GM21825 (cell line): ENCODE data around the gene SFMBT2.

ENCODE experiments used
- ATAC-seq: cut with Tn5 transposase; IDR thresholded peaks from one replicate; pipeline ENCODE4 v1.9.1; 2021; ENCODE audit warnings: mild to moderate bottlenecking, moderate library complexity; ENCODE audit not compliant: unreplicated experiment

SFMBT2 gene

GRCh38 chr10:7426349-7426748 is 15.5 kb upstream of the SFMBT2 start:
- no peak for ATAC-seq

GRCh38 chr10:7425691-7426090 is 14.9 kb upstream of the SFMBT2 start:
- no peak for ATAC-seq

- ATAC-seq = no peak
Measured at GRCh38 chr10:7424919-7425318, 14.1 kb upstream of the SFMBT2 start.

DNA sequence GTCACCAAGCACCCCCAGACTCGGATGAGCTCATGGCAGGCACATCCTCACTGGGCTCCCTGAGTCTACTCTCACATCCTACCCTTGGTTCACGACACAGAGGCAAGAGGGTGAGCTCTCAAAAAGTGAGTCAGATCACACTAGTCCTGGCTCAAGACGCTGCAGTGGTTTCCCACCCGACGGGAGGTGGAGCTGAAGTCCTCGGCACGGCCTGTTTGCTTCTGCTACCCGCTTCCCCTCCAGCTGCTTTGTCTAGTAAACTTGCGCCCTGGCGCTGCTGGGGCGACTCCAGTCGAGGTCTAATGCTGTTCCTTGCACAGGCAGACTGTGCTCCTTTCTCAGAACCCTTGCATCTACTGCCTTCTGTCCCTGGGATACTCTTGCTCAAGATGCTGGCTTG is 13.5 kb upstream of the SFMBT2 start:
- ATAC-seq = no peak

DNA sequence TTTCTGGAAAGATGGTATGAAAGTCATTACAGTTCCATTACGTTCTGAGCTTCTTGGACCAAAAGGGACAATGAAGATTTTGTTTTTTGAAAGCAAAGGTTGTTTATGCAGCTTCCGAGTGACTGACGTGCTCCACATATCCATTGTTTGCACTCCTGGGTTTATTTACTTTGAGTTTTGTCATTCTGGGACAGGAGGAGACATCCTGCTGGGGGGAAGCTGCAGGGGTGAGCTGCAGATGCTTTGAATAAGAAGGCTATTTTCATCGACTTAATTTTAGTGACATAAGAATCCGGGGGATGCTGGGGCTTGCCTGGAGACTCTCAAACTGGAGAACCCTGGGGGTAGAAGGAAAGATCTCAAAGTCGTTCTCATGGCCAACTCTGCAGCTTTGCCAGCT is 12.7 kb upstream of the SFMBT2 start:
- no peak for ATAC-seq

DNA sequence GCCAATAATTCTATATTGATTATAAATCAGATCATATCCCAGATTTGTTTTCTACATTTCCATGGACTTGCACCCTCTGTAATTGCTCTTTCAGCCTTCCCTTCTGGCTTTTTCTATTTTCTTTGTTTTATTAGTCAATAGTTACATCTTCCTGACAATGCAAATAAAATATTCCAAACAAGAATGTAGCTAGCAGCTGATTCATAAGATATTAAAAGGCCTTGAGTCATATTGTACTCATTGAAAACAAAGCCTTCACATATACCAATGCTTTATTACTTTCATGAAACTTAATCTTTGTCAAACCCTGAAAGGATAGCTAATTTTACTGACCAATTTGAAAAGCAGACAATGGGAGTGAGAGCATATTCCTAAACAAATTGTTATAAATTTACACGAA is 10.7 kb upstream of the SFMBT2 start:
- ATAC-seq = no peak

GRCh38 chr10:7419998-7420397 is 9.2 kb upstream of the SFMBT2 start:
- ATAC-seq = no peak

- ATAC-seq = no peak
Measured at GRCh38 chr10:7417807-7418206, 7.0 kb upstream of the SFMBT2 start.

GRCh38 chr10:7417103-7417623 is 6.3 kb upstream of the SFMBT2 start:
- no peak for ATAC-seq

DNA sequence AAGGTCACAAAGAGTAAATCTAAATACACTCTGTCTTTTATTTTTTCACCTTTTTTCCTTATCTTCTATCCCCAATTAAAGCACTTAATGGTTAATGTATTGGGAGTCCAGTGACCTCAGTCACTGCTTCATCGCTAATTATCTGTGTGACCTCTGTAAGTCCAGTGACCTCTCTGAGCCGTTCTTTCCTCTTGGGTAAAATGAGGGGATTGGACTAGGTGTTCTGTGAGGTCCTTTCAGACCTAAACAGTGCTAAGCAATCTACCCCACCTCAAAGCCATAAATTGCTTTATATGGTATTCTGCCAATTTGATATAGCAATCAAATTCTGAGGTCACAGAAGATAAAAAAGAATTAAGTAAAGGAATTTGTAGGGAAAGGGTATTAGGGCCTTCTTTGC is 3.9 kb upstream of the SFMBT2 start:
- ATAC-seq = no peak

DNA sequence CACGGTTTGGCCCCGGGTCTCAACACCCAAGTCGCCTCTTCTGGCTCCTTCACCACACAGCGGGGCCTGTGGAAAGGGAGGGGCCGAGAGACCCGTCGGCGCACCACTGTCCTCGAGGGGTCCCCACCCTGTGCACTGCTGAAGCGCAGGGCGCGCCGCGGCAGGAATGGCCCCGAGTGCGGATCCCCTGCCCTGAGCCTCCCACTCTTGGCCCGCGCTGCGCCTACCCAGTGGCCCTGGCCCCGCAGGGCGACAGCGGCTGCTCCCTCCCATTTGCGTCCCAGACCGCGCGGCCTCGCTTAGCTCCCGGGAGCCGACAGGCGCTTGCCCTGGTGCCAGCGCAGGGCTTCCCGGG is 2.1 kb upstream of the SFMBT2 start:
- ATAC-seq = no peak

GRCh38 chr10:7412237-7412927 is 1.5 kb upstream of the SFMBT2 start:
- ATAC-seq = no peak

GRCh38 chr10:7411671-7412128 is 866 bp upstream of the SFMBT2 start:
- ATAC-seq = no peak

GRCh38 chr10:7410301-7410861 is 453 bp downstream of the SFMBT2 start:
- peak; percentile 4 for ATAC-seq

GRCh38 chr10:7409732-7410168 is 1.1 kb downstream of the SFMBT2 start:
- no peak for ATAC-seq

DNA sequence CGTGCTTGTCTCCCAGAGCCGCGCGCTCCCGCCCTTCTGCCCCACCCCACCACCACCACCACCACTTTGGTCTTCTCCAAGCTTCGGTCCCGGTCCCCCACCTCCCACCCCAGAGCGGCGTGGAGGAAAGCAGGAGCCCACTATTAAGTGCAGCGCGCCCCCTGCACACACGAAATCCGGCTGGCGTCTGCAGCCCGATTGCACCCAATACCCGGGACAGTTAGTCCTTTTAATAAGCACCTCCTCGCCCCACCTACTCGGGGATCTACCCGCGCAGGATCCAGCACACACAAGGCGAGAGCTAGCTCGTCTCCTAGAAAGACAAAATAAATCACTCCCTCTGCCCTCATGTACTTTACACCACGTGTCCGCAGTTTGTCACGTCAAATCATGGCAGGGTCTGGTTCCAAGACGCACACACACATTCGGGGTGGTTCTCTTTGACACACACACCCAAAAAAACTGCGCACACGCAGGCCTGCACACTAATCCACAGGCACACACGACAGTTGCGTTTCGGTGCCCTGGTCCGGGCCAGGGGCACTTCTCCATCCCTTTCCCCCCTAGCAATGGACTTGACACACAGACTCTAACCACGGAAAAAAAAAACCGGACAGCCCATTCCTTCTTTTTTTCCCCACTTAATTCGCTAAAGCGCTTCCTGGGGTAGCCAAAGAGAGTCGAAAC is 1.6 kb downstream of the SFMBT2 start:
- ATAC-seq = peak; percentile 35

- peak; percentile 26 for ATAC-seq
Measured at GRCh38 chr10:7408291-7409044, 2.4 kb downstream of the SFMBT2 start.

GRCh38 chr10:7407368-7408290 is 3.2 kb downstream of the SFMBT2 start:
- peak; percentile 9 for ATAC-seq

DNA sequence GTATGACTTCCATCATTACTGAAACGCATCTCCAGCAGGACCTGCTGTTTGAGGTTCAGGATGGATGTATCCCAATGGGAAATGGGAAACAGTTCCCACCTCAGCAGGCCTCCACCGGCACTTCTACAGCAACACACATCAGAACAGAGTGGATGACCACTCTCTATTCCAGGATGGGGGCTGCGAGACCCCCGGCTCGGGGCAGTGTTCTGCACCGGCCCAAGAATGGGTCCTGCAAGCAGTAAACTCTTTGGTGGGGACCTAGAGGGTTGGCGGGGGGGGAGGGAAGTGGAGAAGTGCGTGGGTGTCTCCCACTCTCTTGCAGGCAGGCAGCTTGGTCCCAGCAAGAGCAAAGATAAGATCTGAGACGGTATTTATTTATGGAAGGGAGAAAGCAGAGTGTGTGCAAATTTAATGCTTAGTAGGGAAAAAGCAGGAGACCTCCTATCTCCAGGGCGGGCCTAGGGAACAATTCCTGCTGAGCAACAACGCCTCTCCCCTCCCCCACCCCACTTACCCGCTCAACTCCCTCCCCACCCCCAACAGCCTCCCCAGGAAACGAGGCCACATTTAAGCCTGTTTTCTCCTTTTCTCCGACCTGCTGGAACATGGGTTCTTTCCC is 4.0 kb downstream of the SFMBT2 start:
- ATAC-seq = no peak

- no peak for ATAC-seq
Measured at GRCh38 chr10:7405637-7406036, 5.2 kb downstream of the SFMBT2 start.
